ENCODE measurements around the gene TMEM255B. TPM values are rescaled to one million over a fixed set of nuclear protein-coding genes. Genes with fewer than 3 reads are reported as not detected.

TMEM255B gene
- total and polyA plus RNA-seq, 4 donors: 6.0 to 19.6 (median 14.8) TPM

- peak; percentile 92 to 94 (median 93) for DNase-seq
- TF ChIP-seq, protein P1, sequence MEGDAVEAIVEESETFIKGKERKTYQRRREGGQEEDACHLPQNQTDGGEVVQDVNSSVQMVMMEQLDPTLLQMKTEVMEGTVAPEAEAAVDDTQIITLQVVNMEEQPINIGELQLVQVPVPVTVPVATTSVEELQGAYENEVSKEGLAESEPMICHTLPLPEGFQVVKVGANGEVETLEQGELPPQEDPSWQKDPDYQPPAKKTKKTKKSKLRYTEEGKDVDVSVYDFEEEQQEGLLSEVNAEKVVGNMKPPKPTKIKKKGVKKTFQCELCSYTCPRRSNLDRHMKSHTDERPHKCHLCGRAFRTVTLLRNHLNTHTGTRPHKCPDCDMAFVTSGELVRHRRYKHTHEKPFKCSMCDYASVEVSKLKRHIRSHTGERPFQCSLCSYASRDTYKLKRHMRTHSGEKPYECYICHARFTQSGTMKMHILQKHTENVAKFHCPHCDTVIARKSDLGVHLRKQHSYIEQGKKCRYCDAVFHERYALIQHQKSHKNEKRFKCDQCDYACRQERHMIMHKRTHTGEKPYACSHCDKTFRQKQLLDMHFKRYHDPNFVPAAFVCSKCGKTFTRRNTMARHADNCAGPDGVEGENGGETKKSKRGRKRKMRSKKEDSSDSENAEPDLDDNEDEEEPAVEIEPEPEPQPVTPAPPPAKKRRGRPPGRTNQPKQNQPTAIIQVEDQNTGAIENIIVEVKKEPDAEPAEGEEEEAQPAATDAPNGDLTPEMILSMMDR (IDR thresholded peaks at IDR 0.05; ENCODE audit: control extremely low read depth, extremely low read depth): no peak
- Histone ChIP-seq H3K9me3 (ENCODE audit: control insufficient read depth in 4 of 4, insufficient read depth in 3 of 4, low read length in 3 of 4) (no peaks in the 10 kb centered on the region), H3K36me3 (ENCODE audit: control insufficient read depth in 4 of 4, insufficient read depth in 4 of 4, low read length in 4 of 4) (peaks cover 0 to 3% (median 0%) of the 10 kb centered on the region in 4 donors), H3K4me3 (no peak overlapping the region), H3K4me1 (ENCODE audit: control insufficient read depth in 5 of 5, insufficient read depth in 5 of 5, low read length in 5 of 5) (peaks cover 0 to 5% (median 4%) of the 10 kb centered on the region in 5 donors), H3K27ac (ENCODE audit: low read depth in 1 of 2, low read length in 1 of 2) (no peak overlapping the region), H3K27me3 (ENCODE audit: control insufficient read depth in 3 of 3, insufficient read depth in 3 of 3, low read length in 2 of 3) (no peaks in the 10 kb centered on the region), H3K9ac (ENCODE audit: insufficient read depth in 1 of 2, low read length in 2 of 2) (no peak overlapping the region)
- no peak for ATAC-seq (ENCODE audit: insufficient read depth, low FRiP score)
- 12 to 15% methylated on average over 15 of the region's 15 CpGs for WGBS, 2 donors
Observed at GRCh38 chr13:113802090-113802531, 43.1 kb downstream of the TMEM255B start.

GRCh38 chr13:113802761-113803160 lies 43.7 kb downstream of the TMEM255B start:
- peaks cover 0 to 2% (median 0%) of the 10 kb centered on the region in 4 donors for H3K36me3 ChIP-seq (ENCODE audit: control insufficient read depth in 4 of 4, insufficient read depth in 4 of 4, low read length in 4 of 4)
- TF ChIP-seq, protein P1 (IDR thresholded peaks at IDR 0.05; ENCODE audit: control extremely low read depth, extremely low read depth): no peak
- no peaks in the 10 kb centered on the region for H3K27me3 ChIP-seq (ENCODE audit: control insufficient read depth in 3 of 3, insufficient read depth in 3 of 3, low read length in 2 of 3)
- no peak overlapping the region for H3K4me3 ChIP-seq
- H3K4me1 ChIP-seq (ENCODE audit: control insufficient read depth in 5 of 5, insufficient read depth in 5 of 5, low read length in 5 of 5): peaks cover 0 to 5% (median 4%) of the 10 kb centered on the region in 5 donors
- H3K27ac ChIP-seq (ENCODE audit: low read depth in 1 of 2, low read length in 1 of 2): no peak overlapping the region
- H3K9me3 ChIP-seq (ENCODE audit: control insufficient read depth in 4 of 4, insufficient read depth in 3 of 4, low read length in 3 of 4): no peaks in the 10 kb centered on the region
- 55 to 63% methylated on average over 25 of the region's 25 CpGs for WGBS, 2 donors
- DNase-seq: peak in 1 of 3 donors; percentile 29
- no peak for ATAC-seq (ENCODE audit: insufficient read depth, low FRiP score)
- H3K9ac ChIP-seq (ENCODE audit: insufficient read depth in 1 of 2, low read length in 2 of 2): no peak overlapping the region

DNA sequence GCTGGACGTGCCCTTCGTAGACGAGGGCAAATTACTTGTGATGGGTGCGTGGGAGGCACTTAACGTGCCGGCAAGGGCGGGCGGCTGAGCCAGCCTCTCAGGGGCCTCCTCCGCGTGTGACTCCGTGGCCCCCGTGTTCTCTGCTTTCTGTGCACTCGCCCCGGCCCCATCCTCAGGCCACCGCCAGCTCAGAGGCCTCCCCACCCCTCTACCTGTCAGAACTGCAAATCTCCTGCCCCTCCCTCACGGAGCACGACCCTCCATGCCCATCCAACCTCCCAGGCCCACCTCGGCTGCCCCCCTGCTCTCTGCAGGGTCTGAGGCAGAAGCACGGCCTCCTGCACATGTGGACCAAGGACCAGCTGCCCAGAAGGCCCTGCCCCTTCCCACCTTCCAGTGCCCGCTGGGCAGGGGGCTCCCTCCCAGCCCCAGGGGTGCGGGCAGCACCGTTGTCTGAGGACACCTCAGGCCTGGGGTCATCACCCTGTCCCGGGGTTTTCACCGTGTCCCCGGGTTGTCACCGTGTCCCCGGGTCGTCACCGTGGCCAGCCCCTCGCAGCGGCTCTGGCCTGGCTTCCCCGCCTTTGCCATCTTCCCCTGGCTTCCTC lies 44.5 kb downstream of the TMEM255B start:
- ATAC-seq (ENCODE audit: insufficient read depth, low FRiP score) (no peak), DNase-seq (no peak)
- TF ChIP-seq, protein P1 (IDR thresholded peaks at IDR 0.05; ENCODE audit: control extremely low read depth, extremely low read depth): no peak
- Histone ChIP-seq H3K4me3 (no peak overlapping the region), H3K36me3 (ENCODE audit: control insufficient read depth in 4 of 4, insufficient read depth in 4 of 4, low read length in 4 of 4) (peaks cover 0 to 2% (median 0%) of the 10 kb centered on the region in 4 donors), H3K27me3 (ENCODE audit: control insufficient read depth in 3 of 3, insufficient read depth in 3 of 3, low read length in 2 of 3) (no peaks in the 10 kb centered on the region), H3K27ac (ENCODE audit: low read depth in 1 of 2, low read length in 1 of 2) (no peak overlapping the region), H3K9me3 (ENCODE audit: control insufficient read depth in 4 of 4, insufficient read depth in 3 of 4, low read length in 3 of 4) (peaks cover 0 to 5% (median 0%) of the 10 kb centered on the region in 4 donors), H3K4me1 (ENCODE audit: control insufficient read depth in 5 of 5, insufficient read depth in 5 of 5, low read length in 5 of 5) (peaks cover 0 to 5% (median 4%) of the 10 kb centered on the region in 5 donors), H3K9ac (ENCODE audit: insufficient read depth in 1 of 2, low read length in 2 of 2) (no peak overlapping the region)
- 78 to 88% methylated on average over 32 of the region's 32 CpGs for WGBS, 2 donors
